SK-N-SH treated with all-trans-retinoic acid at 6 μM for 48 hours (cell line): ENCODE measurements around the gene PMEL.
"Not testable (repeated sequence)": the region's sequence is repeated elsewhere in the genome, so short reads cannot be mapped to it uniquely, and the experiment has no call there.

Experiments used
- ARNTL ChIP-seq: fragments of 450-650 bp; formaldehyde crosslinking; IDR thresholded peaks from 2 replicates; pipeline ENCODE4 v1.5.0; 2020; ENCODE audit warnings: low read depth, mild to moderate bottlenecking, moderate library complexity, borderline replicate concordance
- BACH2 ChIP-seq: fragments of 250-450 bp; sonication (Bioruptor Pico); IDR thresholded peaks from 2 replicates; pipeline ENCODE4 v1.9.0; 2021; ENCODE audit warnings: mild to moderate bottlenecking, borderline replicate concordance
- CREB5 ChIP-seq: fragments of 250-450 bp; sonication (Bioruptor Pico); IDR thresholded peaks from 2 replicates; pipeline ENCODE4 v1.5.1; 2020; ENCODE audit warnings: low read depth, mild to moderate bottlenecking, moderate library complexity
- CSRNP3 ChIP-seq: fragments of 250-450 bp; sonication (Bioruptor Pico); IDR thresholded peaks from 2 replicates; pipeline ENCODE4 v1.5.1; 2021; ENCODE audit warnings: mild to moderate bottlenecking, moderate library complexity
- GLIS3 ChIP-seq: fragments of 250-450 bp; sonication (Bioruptor Pico); IDR thresholded peaks from 2 replicates; pipeline ENCODE4 v1.5.0; 2020; ENCODE audit warnings: mild to moderate bottlenecking, moderate library complexity
- ISL1 ChIP-seq: fragments of 250-450 bp; sonication (Bioruptor Pico); IDR thresholded peaks from 2 replicates; pipeline ENCODE4 v2.1.2; 2022; ENCODE audit warnings: mild to moderate bottlenecking, moderate library complexity
- PATZ1 ChIP-seq: fragments of 250-450 bp; sonication (Bioruptor Pico); IDR thresholded peaks from 2 replicates; pipeline ENCODE4 v1.8.0; 2020; ENCODE audit warnings: mild to moderate bottlenecking, moderate library complexity, borderline replicate concordance
- POU6F1 ChIP-seq: fragments of 250-450 bp; sonication (Bioruptor Pico); IDR thresholded peaks from 2 replicates; pipeline ENCODE4 v1.8.0; 2021; ENCODE audit warnings: low read depth, mild to moderate bottlenecking, moderate library complexity, borderline replicate concordance
- PPARA ChIP-seq: fragments of 250-450 bp; sonication (Bioruptor Pico); IDR thresholded peaks from 2 replicates; pipeline ENCODE4 v1.5.0; 2020; ENCODE audit warnings: mild to moderate bottlenecking, borderline replicate concordance
- TSHZ2 ChIP-seq: fragments of 250-450 bp; sonication (Bioruptor Pico); IDR thresholded peaks from 2 replicates; pipeline ENCODE4 v1.5.0; 2020; ENCODE audit warnings: mild to moderate bottlenecking, moderate library complexity
- ZC3H10 ChIP-seq: fragments of 250-450 bp; sonication (Bioruptor Pico); IDR thresholded peaks from 2 replicates; pipeline ENCODE4 v1.5.1; 2021; ENCODE audit warnings: mild to moderate bottlenecking, moderate library complexity
- ZNF565 ChIP-seq: fragments of 450-650 bp; formaldehyde crosslinking; conservative IDR thresholded peaks from 2 replicates; pipeline ENCODE4 v1.5.0; 2020; ENCODE audit warnings: low read depth, mild to moderate bottlenecking, moderate library complexity
- ZNF70 ChIP-seq: fragments of 450-650 bp; formaldehyde crosslinking; IDR thresholded peaks from 2 replicates; pipeline ENCODE4 v1.5.0; 2020; ENCODE audit warnings: mild to moderate bottlenecking, moderate library complexity
- ZNF8 ChIP-seq: fragments of 450-650 bp; formaldehyde crosslinking; IDR thresholded peaks from 2 replicates; pipeline ENCODE4 v1.5.0; 2020; ENCODE audit warnings: mild to moderate bottlenecking, moderate library complexity

GRCh38 chr12:55985976-55986375 lies 20.1 kb upstream of the PMEL start:
- not testable (repeated sequence) for TF ChIP-seq TSHZ2 (CRISPR knock-in tag); ZNF8; GLIS3 (CRISPR knock-in tag); CREB5; PATZ1; ARNTL (CRISPR knock-in tag); POU6F1 (CRISPR knock-in tag); CSRNP3 (CRISPR knock-in tag); ZNF565 (CRISPR knock-in tag); BACH2 (CRISPR knock-in tag); ISL1 (CRISPR knock-in tag); PPARA; ZNF70 (CRISPR knock-in tag); ZC3H10 (CRISPR knock-in tag)
